Natural killer cell (primary cell): ENCODE results near the gene ADCYAP1. TPM values are rescaled to one million over a fixed set of nuclear protein-coding genes. Genes with fewer than 3 reads are reported as not detected.

ENCODE experiments used
- ATAC-seq, 3 donors: fragments of 150-1000 bp in 2 of 3; fragments of 200-7000 bp in 1 of 3; cut with Tn5 transposase; 1 replicate in 1 of 3; 2 replicates in 2 of 3; pipeline ENCODE4 v1.10.0; 2021; ENCODE audit warnings: mild to moderate bottlenecking in 2 of 3, moderate library complexity in 2 of 3
- DNase-seq, 2 donors: peaks; one replicate each; pipeline versions ENCODE4 v3.0.0 to v3.0.0-alpha.2; 2013 to 2021; ENCODE audit warnings: mixed read lengths in 1 of 2
- H3K27ac ChIP-seq: one replicate; pipeline ENCODE4 v1.5.1; 2013; ENCODE audit warnings: mild to moderate bottlenecking, low read length
- H3K27me3 ChIP-seq: one replicate; pipeline ENCODE4 v1.6.1; 2013; ENCODE audit warnings: low read length; ENCODE audit not compliant: control insufficient read depth, insufficient read depth
- H3K36me3 ChIP-seq: one replicate; pipeline ENCODE4 v1.6.1; 2013; ENCODE audit warnings: low read length; ENCODE audit not compliant: control insufficient read depth, insufficient read depth
- H3K4me1 ChIP-seq: one replicate; pipeline ENCODE4 v1.6.1; 2013; ENCODE audit warnings: low read length; ENCODE audit not compliant: control insufficient read depth, insufficient read depth
- H3K4me3 ChIP-seq: one replicate; pipeline ENCODE4 v1.5.1; 2013; ENCODE audit warnings: low read length
- H3K9me3 ChIP-seq: one replicate; pipeline ENCODE4 v1.6.1; 2013; ENCODE audit warnings: low read length; ENCODE audit not compliant: control insufficient read depth, insufficient read depth
- H3K27ac Mint-ChIP-seq, 2 donors: one replicate each; pipeline ENCODE4 v1.8.0; 2022; ENCODE audit warnings: mild to moderate bottlenecking in 2 of 2, mixed read lengths in 2 of 2, moderate library complexity in 1 of 2
- H3K27me3 Mint-ChIP-seq, 2 donors: one replicate each; pipeline ENCODE4 v1.8.0; 2022; ENCODE audit warnings: low read depth in 2 of 2, mixed read lengths in 2 of 2
- H3K36me3 Mint-ChIP-seq: one replicate; pipeline ENCODE4 v1.8.0; 2022; ENCODE audit warnings: mixed read lengths
- H3K4me1 Mint-ChIP-seq, 2 donors: one replicate each; pipeline ENCODE4 v1.8.0; 2022; ENCODE audit warnings: mixed read lengths in 2 of 2
- H3K4me3 Mint-ChIP-seq: one replicate; pipeline ENCODE4 v1.8.0; 2022; ENCODE audit warnings: mild to moderate bottlenecking, moderate library complexity, mixed read lengths
- H3K9me3 Mint-ChIP-seq, 2 donors: one replicate each; pipeline ENCODE4 v1.8.0; 2022; ENCODE audit warnings: mixed read lengths in 2 of 2
- WGBS: methylation state at CpG from one replicate; pipeline ENCODE4 v1.1.7; 2013; ENCODE audit warnings: missing lambda C conversion rate; ENCODE audit not compliant: insufficient coverage; 5-methylcytosine and 5-hydroxymethylcytosine counted together
- intact Hi-C: fragments of 100-400 bp; cut with micrococcal nuclease; formaldehyde crosslinking; loops from one replicate; pipeline ENCODE4 v1.14.2; 2022
- total RNA-seq, 4 donors: library from RNA; stranded (reverse); fragments of 120-200 nt in 1 of 4; gene quantifications; one replicate each; pipeline versions ENCODE4 v1.2.3 to v1.2.4, GENCODE V29; 2013 to 2022
- TF ChIP-seq, protein P1 (sequence below): fragments of 200-600 bp; IDR thresholded peaks from one replicate; pipeline ENCODE4 v1.8.0; 2022; ENCODE audit warnings: antibody characterized with exemption

The ADCYAP1 gene
- total RNA-seq, 3 donors from 2014 or later (not counting 1 experiment from before 2014, with no cell fraction given), result 0.45 TPM; not detected in 2

DNA sequence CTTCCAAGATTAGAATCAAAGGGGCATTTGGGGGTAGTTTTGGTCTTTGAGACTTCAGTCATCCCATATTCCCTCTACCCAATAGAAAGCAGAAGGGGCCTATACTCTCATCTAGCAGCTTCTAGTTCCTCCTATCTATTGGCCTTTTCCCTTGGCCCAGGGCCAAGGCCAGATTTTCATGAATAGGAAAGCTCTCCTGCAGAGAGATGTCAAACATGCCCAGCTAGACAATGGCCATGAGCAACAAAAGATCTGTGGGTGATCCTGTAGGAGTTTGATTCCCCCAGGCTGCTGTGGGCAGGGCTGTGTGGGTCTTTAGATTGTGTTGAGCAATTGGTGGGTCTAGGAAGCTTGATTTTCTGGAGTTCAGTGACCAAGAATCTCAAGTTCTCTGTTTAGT lies 2.9 kb upstream of the ADCYAP1 start:
- H3K4me3 ChIP-seq, result no peak overlapping the region
- H3K4me1 ChIP-seq, result peaks cover 7% of the 10 kb centered on the region
- no peak overlapping the region for H3K27ac ChIP-seq
- H3K27me3 ChIP-seq, result peaks cover 46% of the 10 kb centered on the region
- H3K9me3 ChIP-seq, result no peaks in the 10 kb centered on the region
- ATAC-seq, result no peak
- no peak for DNase-seq
- peaks cover 9% of the 10 kb centered on the region for H3K36me3 Mint-ChIP-seq
- H3K4me3 Mint-ChIP-seq, result no peak overlapping the region
- intact Hi-C loops, result no loop called here
- TF ChIP-seq, protein P1, sequence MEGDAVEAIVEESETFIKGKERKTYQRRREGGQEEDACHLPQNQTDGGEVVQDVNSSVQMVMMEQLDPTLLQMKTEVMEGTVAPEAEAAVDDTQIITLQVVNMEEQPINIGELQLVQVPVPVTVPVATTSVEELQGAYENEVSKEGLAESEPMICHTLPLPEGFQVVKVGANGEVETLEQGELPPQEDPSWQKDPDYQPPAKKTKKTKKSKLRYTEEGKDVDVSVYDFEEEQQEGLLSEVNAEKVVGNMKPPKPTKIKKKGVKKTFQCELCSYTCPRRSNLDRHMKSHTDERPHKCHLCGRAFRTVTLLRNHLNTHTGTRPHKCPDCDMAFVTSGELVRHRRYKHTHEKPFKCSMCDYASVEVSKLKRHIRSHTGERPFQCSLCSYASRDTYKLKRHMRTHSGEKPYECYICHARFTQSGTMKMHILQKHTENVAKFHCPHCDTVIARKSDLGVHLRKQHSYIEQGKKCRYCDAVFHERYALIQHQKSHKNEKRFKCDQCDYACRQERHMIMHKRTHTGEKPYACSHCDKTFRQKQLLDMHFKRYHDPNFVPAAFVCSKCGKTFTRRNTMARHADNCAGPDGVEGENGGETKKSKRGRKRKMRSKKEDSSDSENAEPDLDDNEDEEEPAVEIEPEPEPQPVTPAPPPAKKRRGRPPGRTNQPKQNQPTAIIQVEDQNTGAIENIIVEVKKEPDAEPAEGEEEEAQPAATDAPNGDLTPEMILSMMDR, result no peak
- H3K4me1 Mint-ChIP-seq, result peaks cover 11% of the 10 kb centered on the region in 2 donors
- H3K36me3 ChIP-seq, result no peaks in the 10 kb centered on the region
- H3K27me3 Mint-ChIP-seq, result peaks cover 60 to 86% of the 10 kb centered on the region in 2 donors
- no peak overlapping the region for H3K27ac Mint-ChIP-seq
- no peaks in the 10 kb centered on the region for H3K9me3 Mint-ChIP-seq

GRCh38 chr18:902229-902628 lies 2.4 kb upstream of the ADCYAP1 start:
- TF ChIP-seq, protein P1, result no peak
- Histone ChIP-seq H3K27me3 (peaks cover 51% of the 10 kb centered on the region), H3K9me3 (no peaks in the 10 kb centered on the region), H3K36me3 (no peaks in the 10 kb centered on the region), H3K4me1 (peaks cover 11% of the 10 kb centered on the region), H3K27ac (no peak overlapping the region), H3K4me3 (no peak overlapping the region)
- Mint-ChIP-seq H3K27ac (no peak overlapping the region), H3K27me3 (peaks cover 61 to 87% of the 10 kb centered on the region in 2 donors), H3K9me3 (no peaks in the 10 kb centered on the region), H3K4me1 (peaks cover 13 to 16% of the 10 kb centered on the region in 2 donors), H3K4me3 (no peak overlapping the region), H3K36me3 (peaks cover 9% of the 10 kb centered on the region)
- 27% methylated on average over 9 of the region's 9 CpGs for WGBS
- ATAC-seq (no peak), DNase-seq (no peak)
- intact Hi-C loops, result no loop called here

DNA sequence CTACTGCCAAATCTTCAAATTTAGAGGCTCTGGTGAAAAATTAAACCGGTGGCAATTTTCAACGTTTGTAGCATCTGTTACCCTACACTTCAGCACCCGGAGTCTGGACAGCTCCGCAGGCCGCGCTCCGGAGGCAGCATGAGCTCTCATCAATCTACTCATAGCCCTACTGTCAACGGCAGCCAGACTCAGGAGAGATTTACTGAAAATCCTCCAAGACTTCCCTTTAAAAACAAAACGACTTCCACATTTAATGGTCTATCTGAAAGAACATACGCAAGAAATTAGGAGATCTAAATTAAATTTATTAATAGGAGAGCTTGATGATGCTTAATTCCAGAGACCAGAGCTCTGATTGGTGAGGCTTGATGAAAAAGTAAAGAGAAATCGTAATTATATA lies 970 bp upstream of the ADCYAP1 start:
- Mint-ChIP-seq H3K27ac (no peak overlapping the region), H3K27me3 (peaks cover 66 to 81% of the 10 kb centered on the region in 2 donors), H3K4me1 (peaks cover 14 to 19% of the 10 kb centered on the region in 2 donors), H3K36me3 (peaks cover 9% of the 10 kb centered on the region), H3K4me3 (peak overlapping the region; percentile 17), H3K9me3 (no peaks in the 10 kb centered on the region)
- ATAC-seq, result peak; percentile 52 to 72 (median 62)
- intact Hi-C loops, result no loop called here
- DNase-seq, result peak; percentile 29 to 42
- H3K27ac ChIP-seq, result no peak overlapping the region
- H3K4me1 ChIP-seq, result peaks cover 25% of the 10 kb centered on the region
- WGBS, result 3% methylated on average over 8 of the region's 11 CpGs
- no peaks in the 10 kb centered on the region for H3K36me3 ChIP-seq
- H3K9me3 ChIP-seq, result no peaks in the 10 kb centered on the region
- H3K27me3 ChIP-seq, result peaks cover 60% of the 10 kb centered on the region
- no peak overlapping the region for H3K4me3 ChIP-seq
- TF ChIP-seq, protein P1, result no peak

- DNase-seq, result no peak
- H3K27ac Mint-ChIP-seq, result no peak overlapping the region
- H3K27ac ChIP-seq, result no peak overlapping the region
- H3K27me3 ChIP-seq, result peaks cover 68% of the 10 kb centered on the region
- peaks cover 65 to 79% of the 10 kb centered on the region in 2 donors for H3K27me3 Mint-ChIP-seq
- H3K36me3 ChIP-seq, result no peaks in the 10 kb centered on the region
- peaks cover 18 to 23% of the 10 kb centered on the region in 2 donors for H3K4me1 Mint-ChIP-seq
- TF ChIP-seq, protein P1, result no peak
- 10% methylated on average over 33 of the region's 33 CpGs for WGBS
- no peak for ATAC-seq
- peaks cover 32% of the 10 kb centered on the region for H3K4me1 ChIP-seq
- intact Hi-C loops, result no loop called here
- H3K36me3 Mint-ChIP-seq, result peaks cover 9% of the 10 kb centered on the region
- H3K9me3 ChIP-seq, result no peaks in the 10 kb centered on the region
- H3K4me3 Mint-ChIP-seq, result peak overlapping the region; percentile 38
- H3K4me3 ChIP-seq, result no peak overlapping the region
- no peaks in the 10 kb centered on the region for H3K9me3 Mint-ChIP-seq
Observed at GRCh38 chr18:905307-905947, 756 bp downstream of the ADCYAP1 start.
